ENCODE measurements around the gene FKBP1A. TPM values are rescaled to one million over a fixed set of nuclear protein-coding genes. Genes with fewer than 3 reads are reported as not detected.

FKBP1A gene
- total and polyA plus RNA-seq, 9 of the 15 experiments (the other 6 are each of a cell fraction or from before 2014, with no cell fraction given): 48.8 to 502 (median 89.6) TPM

DNA sequence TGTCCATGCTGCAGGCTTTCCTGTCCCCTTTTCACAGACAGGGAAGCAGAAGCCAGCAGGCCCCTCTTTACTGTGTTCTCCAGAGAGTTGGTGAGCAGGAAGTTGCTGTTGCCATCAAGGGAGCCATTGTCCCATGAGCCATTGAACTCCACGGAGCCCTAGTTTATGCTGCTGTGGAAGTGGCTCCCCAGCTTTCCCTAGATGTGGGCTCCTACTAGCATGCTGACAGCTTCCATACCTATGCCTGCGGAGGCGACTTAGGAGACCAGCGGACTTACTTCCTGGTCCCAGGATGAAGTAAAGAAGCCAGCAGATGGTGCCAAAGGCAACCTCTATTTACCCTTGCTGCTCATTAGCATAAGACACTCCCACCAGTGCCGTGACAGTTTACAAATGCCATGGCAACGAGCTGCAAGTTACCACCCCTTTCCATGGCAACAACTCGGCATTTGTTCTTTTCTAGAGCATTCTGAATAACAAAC lies 30.8 kb upstream of the FKBP1A start (continued):
- TF ChIP-seq FOXO4 (CRISPR knock-in tag; IDR thresholded peaks at IDR 0.05) (no peak), ZNF780A (CRISPR knock-in tag; IDR thresholded peaks at IDR 0.05) (no peak), MTF1 (CRISPR knock-in tag; IDR thresholded peaks at IDR 0.05; ENCODE audit: borderline replicate concordance) (no peak), MEF2A (IDR thresholded peaks at IDR 0.05; ENCODE audit: control insufficient read depth, low read depth, low read length) (no peak), BCOR (IDR thresholded peaks at IDR 0.05) (no peak), NEUROD1 (IDR thresholded peaks at IDR 0.05; ENCODE audit: borderline replicate concordance, low read depth, low read length, partially characterized antibody) (no peak), RBFOX2 (IDR thresholded peaks at IDR 0.05; ENCODE audit: low read depth, low read length) (no peak), U2AF1 (optimal IDR thresholded peaks at IDR 0.05; ENCODE audit: low read depth, low read length) (no peak), ZNF75A (CRISPR knock-in tag; IDR thresholded peaks at IDR 0.05) (no peak), SFPQ (IDR thresholded peaks at IDR 0.05; ENCODE audit: low read depth, low read length) (no peak), ETV6 (IDR thresholded peaks at IDR 0.05; ENCODE audit: borderline replicate concordance in 1 of 2, low read depth in 2 of 2, low read length in 1 of 2) (no peak), ETV6 (CRISPR knock-in tag; IDR thresholded peaks at IDR 0.05; ENCODE audit: borderline replicate concordance) (no peak), YBX1 (IDR thresholded peaks at IDR 0.05) (no peak), RFX1 (IDR thresholded peaks at IDR 0.05) (peak; percentile 96), ARID1B (IDR thresholded peaks at IDR 0.05) (no peak), ZKSCAN3 (CRISPR knock-in tag; IDR thresholded peaks at IDR 0.05) (no peak), ZNF174 (CRISPR knock-in tag; IDR thresholded peaks at IDR 0.05) (no peak), BDP1 (IDR thresholded peaks at IDR 0.05; ENCODE audit: insufficient read depth, insufficient read length) (no peak), DPF2 (IDR thresholded peaks at IDR 0.05) (no peak)
- TF ChIP-seq, protein P1, sequence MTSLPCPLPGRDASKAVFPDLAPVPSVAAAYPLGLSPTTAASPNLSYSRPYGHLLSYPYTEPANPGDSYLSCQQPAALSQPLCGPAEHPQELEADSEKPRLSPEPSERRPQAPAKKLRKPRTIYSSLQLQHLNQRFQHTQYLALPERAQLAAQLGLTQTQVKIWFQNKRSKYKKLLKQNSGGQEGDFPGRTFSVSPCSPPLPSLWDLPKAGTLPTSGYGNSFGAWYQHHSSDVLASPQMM (CRISPR knock-in tag; IDR thresholded peaks at IDR 0.05): no peak
- TF ChIP-seq, protein P2, sequence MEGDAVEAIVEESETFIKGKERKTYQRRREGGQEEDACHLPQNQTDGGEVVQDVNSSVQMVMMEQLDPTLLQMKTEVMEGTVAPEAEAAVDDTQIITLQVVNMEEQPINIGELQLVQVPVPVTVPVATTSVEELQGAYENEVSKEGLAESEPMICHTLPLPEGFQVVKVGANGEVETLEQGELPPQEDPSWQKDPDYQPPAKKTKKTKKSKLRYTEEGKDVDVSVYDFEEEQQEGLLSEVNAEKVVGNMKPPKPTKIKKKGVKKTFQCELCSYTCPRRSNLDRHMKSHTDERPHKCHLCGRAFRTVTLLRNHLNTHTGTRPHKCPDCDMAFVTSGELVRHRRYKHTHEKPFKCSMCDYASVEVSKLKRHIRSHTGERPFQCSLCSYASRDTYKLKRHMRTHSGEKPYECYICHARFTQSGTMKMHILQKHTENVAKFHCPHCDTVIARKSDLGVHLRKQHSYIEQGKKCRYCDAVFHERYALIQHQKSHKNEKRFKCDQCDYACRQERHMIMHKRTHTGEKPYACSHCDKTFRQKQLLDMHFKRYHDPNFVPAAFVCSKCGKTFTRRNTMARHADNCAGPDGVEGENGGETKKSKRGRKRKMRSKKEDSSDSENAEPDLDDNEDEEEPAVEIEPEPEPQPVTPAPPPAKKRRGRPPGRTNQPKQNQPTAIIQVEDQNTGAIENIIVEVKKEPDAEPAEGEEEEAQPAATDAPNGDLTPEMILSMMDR (IDR thresholded peaks at IDR 0.05 in 2 of 3, conservative IDR thresholded peaks at IDR 0.05 in 1 of 3; ENCODE audit: insufficient read depth in 2 of 3, low read depth in 1 of 3, low read length in 3 of 3): peak; percentile 58 to 76 (median 69)
- TF ChIP-seq, protein P3, sequence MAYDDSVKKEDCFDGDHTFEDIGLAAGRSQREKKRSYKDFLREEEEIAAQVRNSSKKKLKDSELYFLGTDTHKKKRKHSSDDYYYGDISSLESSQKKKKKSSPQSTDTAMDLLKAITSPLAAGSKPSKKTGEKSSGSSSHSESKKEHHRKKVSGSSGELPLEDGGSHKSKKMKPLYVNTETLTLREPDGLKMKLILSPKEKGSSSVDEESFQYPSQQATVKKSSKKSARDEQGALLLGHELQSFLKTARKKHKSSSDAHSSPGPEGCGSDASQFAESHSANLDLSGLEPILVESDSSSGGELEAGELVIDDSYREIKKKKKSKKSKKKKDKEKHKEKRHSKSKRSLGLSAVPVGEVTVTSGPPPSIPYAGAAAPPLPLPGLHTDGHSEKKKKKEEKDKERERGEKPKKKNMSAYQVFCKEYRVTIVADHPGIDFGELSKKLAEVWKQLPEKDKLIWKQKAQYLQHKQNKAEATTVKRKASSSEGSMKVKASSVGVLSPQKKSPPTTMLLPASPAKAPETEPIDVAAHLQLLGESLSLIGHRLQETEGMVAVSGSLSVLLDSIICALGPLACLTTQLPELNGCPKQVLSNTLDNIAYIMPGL (CRISPR knock-in tag; IDR thresholded peaks at IDR 0.05): no peak

Data from K562 (cell line).